ENCODE results near the gene RFTN1.

DNA sequence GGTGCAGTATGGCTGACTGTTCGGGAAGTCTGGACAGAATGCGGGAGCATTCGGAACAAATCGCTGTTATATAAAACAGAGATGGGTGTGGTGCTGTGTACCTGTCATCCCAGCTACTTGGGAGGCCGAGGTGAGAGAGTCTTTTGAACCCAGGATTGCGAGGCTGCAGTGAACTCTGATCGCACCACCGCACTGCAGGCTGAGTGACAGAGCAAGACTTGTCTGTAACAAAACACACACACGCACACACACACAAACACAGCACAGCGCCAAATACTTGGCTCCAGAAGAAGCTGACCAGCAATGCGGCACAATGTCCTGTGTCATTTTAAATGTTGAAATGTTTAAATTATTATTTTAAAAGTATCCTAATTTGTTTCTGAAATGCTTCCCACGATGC lies 12.6 kb downstream of the RFTN1 start:
- TF ChIP-seq CTCF (IDR thresholded peaks at IDR 0.05) (no peak), POLR2A (IDR thresholded peaks at IDR 0.05) (no peak), EP300 (IDR thresholded peaks at IDR 0.05) (no peak)

Measured in ovary (tissue), 3 donors.